Activated CD8-positive, alpha-beta memory T cell treated with anti-CD3 and anti-CD28 coated beads for 24 hours (primary cell): Measurements from ENCODE around the gene C17orf67.

Experiments used
- DNase-seq: peaks from one replicate; pipeline ENCODE4 v3.0.0-alpha.2; 2020

C17orf67 gene

DNA sequence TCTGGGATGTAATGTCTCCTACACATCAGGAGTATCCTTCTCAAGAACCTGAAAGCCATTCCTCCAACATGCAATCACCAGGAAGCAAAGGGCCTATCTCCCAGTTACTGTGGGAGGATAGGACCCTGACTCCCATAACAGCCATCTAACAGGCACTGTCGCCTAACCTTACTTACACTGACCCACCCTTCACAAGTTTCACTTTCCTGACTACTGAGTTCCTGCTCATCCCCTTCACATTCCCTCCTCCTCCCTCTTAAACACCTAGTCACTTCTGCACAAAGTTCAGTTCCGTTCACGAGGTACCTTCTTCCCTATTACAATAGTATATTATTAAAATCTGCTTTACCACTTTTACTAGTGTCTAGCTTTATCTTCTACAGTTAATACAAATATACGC is 1.3 kb downstream of the C17orf67 start:
- DNase-seq: no peak

- DNase-seq: no peak
Observed at GRCh38 chr17:56831369-56832095, 2.2 kb downstream of the C17orf67 start.

DNA sequence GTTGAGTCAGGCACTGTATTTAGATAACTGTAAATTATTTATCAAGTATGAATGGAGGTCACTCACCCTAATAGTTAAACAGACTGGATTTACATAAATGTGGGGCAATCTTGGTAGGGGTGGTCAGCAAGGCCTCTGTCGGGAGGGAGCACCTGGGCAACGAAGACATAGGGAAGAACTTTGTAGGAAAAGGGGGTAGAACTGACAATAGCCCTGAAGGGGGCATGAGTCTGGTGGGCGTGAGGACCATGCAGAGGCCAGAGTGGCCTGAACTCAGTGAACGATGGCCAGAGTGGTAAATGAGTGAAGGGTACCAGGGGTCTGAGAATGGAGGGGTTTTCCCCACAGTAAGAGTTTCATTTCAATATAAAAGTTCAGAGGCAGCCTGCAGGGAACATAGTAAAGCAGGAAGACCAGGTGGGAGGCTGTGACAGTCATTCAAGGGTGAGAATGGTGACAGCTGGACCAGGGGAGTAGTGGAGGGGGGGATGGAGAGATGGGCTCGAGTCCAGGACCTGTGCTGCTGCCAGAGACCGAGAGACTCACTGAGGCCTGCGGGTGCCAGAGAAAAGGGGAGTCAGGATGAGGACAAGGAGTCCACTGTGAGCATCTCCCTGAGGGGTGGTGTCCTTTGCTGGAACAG is 2.9 kb downstream of the C17orf67 start:
- DNase-seq: no peak

GRCh38 chr17:56826611-56827414 is 6.9 kb downstream of the C17orf67 start:
- DNase-seq: no peak

GRCh38 chr17:56824503-56824902 is 9.2 kb downstream of the C17orf67 start:
- no peak for DNase-seq

GRCh38 chr17:56823848-56824247 is 9.9 kb downstream of the C17orf67 start:
- no peak for DNase-seq

GRCh38 chr17:56822725-56823124 is 11.0 kb downstream of the C17orf67 start:
- DNase-seq: no peak

DNA sequence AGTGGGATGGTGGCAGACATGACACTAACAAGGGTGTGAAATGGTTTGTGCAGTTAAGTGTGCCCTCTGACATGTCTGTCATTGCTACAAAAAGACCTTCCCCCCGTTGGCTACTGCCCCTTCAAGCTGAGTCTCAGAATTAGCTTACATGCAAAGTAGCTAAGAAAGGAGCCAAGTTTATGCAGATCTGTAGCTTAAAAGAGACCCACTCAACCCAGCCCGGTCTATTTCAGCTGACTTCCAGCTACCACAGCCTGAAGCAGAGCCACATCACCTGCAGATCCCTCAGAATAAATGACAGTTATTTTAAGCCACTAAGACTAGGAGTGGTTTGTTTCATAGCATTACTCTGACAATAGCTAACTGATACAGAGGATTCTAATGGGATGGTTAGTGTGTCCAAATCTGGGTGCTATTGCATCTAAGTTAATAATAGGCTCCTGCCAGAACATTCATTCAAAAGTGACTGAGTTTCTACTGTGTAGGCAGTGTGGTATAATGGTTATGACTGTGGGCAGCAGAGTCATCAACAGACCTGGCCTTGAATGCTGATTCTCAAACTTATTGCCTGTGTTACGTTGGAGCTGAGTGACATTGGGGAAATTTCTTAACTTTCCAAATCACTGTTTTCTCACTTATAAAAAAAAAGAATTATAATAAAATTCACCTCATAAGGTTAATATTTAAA is 11.7 kb downstream of the C17orf67 start:
- no peak for DNase-seq

- DNase-seq: no peak
Observed at GRCh38 chr17:56820207-56820606, 13.5 kb downstream of the C17orf67 start.

- DNase-seq: peak; percentile 85
Observed at GRCh38 chr17:56819431-56820145, 14.1 kb downstream of the C17orf67 start.

DNA sequence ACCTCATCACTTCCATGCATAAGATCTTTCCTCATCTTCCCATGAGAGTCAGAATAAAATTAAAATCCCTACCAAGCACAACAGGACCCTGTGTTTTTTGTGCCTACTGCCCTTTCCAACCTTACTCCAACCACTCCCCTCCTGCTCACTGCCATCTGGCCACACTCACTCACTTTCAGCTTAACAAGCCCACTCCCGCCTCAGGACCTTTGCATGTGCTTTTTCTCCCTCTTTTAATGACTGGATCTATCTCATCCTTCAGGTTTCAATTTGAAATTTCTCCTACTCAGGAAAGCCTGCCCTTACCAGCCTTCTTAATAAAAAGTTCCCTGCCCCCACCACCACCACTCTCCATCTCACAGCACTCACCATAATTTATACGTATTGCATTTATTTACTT is 14.7 kb downstream of the C17orf67 start:
- no peak for DNase-seq

- DNase-seq: no peak
Observed at GRCh38 chr17:56817066-56817465, 16.7 kb downstream of the C17orf67 start.

- no peak for DNase-seq
Observed at GRCh38 chr17:56815711-56816110, 18.0 kb downstream of the C17orf67 start.

- DNase-seq: no peak
Observed at GRCh38 chr17:56812901-56813388, 20.8 kb downstream of the C17orf67 start.

GRCh38 chr17:56810891-56811775 is 22.6 kb downstream of the C17orf67 start:
- DNase-seq: no peak

- no peak for DNase-seq
Observed at GRCh38 chr17:56810343-56810742, 23.4 kb downstream of the C17orf67 start.

DNA sequence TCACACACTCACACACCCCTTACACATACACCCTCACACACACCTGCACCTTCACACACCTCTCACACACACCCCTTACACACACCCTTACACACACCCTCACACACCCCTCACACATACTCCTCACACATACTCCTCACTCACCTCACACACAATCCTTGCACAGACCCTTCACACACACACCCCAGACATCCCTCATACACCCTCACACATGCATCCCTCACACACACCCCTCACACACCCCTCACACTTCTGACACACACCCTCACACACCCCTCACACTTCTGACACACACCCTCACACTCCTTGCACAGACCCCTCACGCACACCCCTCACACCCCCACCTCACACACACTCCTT is 23.9 kb downstream of the C17orf67 start:
- no peak for DNase-seq

DNA sequence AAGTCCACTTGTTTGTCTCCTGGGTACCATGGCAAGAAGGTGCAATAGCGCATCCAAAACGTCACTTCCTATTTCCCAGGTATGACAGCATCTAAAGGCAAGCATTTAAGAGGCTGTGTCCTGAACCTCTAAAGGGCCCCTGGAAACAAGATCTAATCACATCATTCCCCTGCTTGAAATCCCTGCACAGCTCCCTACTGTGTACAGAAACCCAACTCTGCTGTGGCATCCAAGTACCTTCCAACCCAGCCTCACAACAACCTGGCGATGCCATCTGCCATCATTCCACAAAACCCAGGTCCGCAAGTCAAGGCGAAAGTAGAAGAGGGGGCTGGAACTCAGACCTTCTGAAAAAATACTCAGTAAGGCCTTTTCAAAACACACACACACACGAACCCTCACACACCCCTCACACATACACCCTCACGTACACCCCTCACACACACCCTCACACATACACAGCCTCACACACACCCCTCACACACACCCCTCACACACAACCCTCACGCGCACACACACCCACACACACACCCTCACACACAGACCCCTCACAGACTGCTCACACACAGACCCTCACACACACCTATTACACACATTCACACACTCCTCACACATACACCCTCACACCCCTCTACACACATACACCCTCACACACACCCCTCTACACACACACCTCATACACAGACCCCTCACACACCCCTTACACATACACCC is 24.5 kb downstream of the C17orf67 start:
- DNase-seq: no peak

GRCh38 chr17:56808503-56808902 is 25.2 kb downstream of the C17orf67 start:
- no peak for DNase-seq

DNA sequence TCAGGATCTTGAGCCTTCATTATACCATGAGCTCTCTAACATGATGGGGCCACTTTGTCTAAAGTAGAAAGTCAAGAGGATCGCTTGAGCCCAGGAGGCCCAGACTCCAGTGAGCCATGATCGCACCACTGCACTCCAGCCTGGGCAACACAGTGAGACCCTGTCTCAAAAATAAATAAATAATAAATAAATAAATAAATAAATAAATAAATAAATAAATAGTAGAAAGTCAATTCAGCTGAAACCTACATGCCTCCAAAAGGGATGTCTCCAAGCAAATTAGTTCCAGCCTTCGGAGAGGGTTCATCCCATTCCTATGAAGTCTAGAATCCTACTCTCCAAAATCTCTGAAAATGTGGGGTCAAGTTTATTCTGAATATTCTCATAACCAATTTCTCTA is 26.0 kb downstream of the C17orf67 start:
- DNase-seq: no peak

DNA sequence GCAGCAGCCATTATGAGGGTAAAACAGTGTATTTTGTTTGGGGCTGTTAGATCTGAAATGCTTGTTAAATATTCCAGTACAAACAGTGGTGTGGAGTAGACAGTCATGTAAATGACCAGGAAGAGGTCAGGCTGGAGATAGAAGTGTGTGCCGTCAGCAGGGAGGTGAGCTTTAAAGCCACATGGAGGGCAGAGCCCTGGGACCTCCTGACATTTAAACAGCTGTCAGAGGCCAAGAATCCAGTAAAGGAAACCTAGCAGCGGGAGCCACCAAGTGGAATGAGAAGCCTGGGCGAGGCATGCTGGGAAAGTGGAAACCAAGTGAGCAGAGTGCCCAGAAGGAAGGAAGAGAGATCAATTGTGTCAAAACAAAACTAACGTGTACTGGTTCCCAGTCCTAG is 26.8 kb downstream of the C17orf67 start:
- no peak for DNase-seq
